ENCODE results near the gene FAM149A. TPM values are rescaled to one million over a fixed set of nuclear protein-coding genes. Genes with fewer than 3 reads are reported as not detected.
A peak's percentile ranks its signal among the peaks of the same experiment; 100 is the strongest.

The FAM149A gene
- total and polyA plus RNA-seq, 2 experiments from 2014 or later: 10.8 to 13.3 TPM

DNA sequence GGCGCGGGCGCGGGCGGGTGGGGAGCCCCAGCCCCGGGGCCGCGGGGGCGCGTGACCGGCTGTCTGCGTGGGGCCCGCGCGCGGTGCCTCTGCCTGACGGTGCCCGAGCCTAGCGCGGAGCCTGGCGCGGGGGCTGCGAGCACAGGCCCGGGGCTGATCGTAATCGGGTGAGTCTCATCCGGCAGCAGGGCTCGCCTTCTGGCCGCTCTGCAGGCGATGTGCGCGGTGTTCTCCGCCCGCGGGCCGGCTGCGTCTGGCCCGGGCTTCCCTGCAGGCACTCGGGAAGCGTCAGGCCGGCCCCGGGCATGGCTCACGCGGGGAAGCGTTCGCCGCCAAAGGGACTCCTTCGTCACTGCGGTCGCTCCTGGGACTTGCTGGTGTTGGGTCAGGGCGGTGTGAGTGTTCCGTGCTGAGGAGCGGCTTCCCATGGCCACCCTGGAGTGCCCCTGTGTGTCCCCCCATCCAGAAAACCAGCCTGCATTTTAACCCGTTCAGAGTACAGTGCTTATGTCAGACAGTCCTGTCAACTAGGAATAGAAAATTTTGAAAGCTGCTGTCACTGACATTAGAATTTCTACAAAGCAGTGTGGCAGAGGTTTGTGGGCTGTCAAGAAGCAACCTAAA lies 40.6 kb downstream of the FAM149A start:
- Histone ChIP-seq H3F3A (replicated peaks; ENCODE audit: low read depth) (peaks cover 7% of the 10 kb centered on the region; the same call in 1 of the 2 replicates), H4K20me1 (replicated peaks; ENCODE audit: insufficient read depth) (no peaks in the 10 kb centered on the region), H3K79me2 (replicated peaks; ENCODE audit: insufficient read depth) (no peaks in the 10 kb centered on the region), H3K9me2 (ENCODE audit: insufficient read depth) (no peaks in the 10 kb centered on the region), H3K27me3 (ENCODE audit: insufficient read depth) (peaks cover 39% of the 10 kb centered on the region), H2AFZ (peak overlapping the region; percentile 87), H3K4me2 (peak overlapping the region; percentile 88), H3K36me3 (ENCODE audit: insufficient read depth) (no peaks in the 10 kb centered on the region), H3K27ac (ENCODE audit: low read depth) (no peak overlapping the region), H3K4me3 (peak overlapping the region; percentile 75), H3K4me1 (ENCODE audit: insufficient read depth) (peaks cover 35% of the 10 kb centered on the region)
- H3K27ac Mint-ChIP-seq: no peak overlapping the region
- TF ChIP-seq EZH2 (IDR thresholded peaks at IDR 0.05; ENCODE audit: low read depth, unreplicated experiment) (peak; percentile 38), POLR2AphosphoS5 (IDR thresholded peaks at IDR 0.05; ENCODE audit: low read depth) (no peak)
- peak; percentile 53 for ATAC-seq
- 0 out of 3 replicates have a peak, but pooled peaks cover 2% of the 10 kb centered on the region for H3K36me3 Mint-ChIP-seq (ENCODE audit: low read depth)
- H3K27me3 Mint-ChIP-seq (ENCODE audit: insufficient read depth, low read depth, poor library complexity): peaks cover 19% of the 10 kb centered on the region
- H3K4me1 Mint-ChIP-seq: peaks cover 31% of the 10 kb centered on the region
- DNase-seq (ENCODE audit: low spot score): peak; percentile 64
- no peaks in the 10 kb centered on the region for H3K9me3 Mint-ChIP-seq
- H3K4me3 Mint-ChIP-seq: peak overlapping the region; percentile 85

GRCh38 chr4:186146458-186146857 lies 42.0 kb downstream of the FAM149A start:
- Histone ChIP-seq H3K79me2 (replicated peaks; ENCODE audit: insufficient read depth) (no peaks in the 10 kb centered on the region), H3K4me3 (peak overlapping the region; percentile 14), H3K4me2 (peak overlapping the region; percentile 16), H3K27ac (ENCODE audit: low read depth) (no peak overlapping the region), H3F3A (replicated peaks; ENCODE audit: low read depth) (peaks cover 7% of the 10 kb centered on the region; the same call in 1 of the 2 replicates), H2AFZ (no peak overlapping the region), H3K36me3 (ENCODE audit: insufficient read depth) (no peaks in the 10 kb centered on the region), H3K27me3 (ENCODE audit: insufficient read depth) (peaks cover 39% of the 10 kb centered on the region), H3K4me1 (ENCODE audit: insufficient read depth) (peaks cover 35% of the 10 kb centered on the region), H4K20me1 (replicated peaks; ENCODE audit: insufficient read depth) (no peaks in the 10 kb centered on the region), H3K9me2 (ENCODE audit: insufficient read depth) (no peaks in the 10 kb centered on the region)
- Mint-ChIP-seq H3K9me3 (no peaks in the 10 kb centered on the region), H3K36me3 (ENCODE audit: low read depth) (0 out of 3 replicates have a peak, but pooled peaks cover 2% of the 10 kb centered on the region), H3K4me1 (peaks cover 32% of the 10 kb centered on the region), H3K4me3 (no peak overlapping the region), H3K27me3 (ENCODE audit: insufficient read depth, low read depth, poor library complexity) (peaks cover 19% of the 10 kb centered on the region), H3K27ac (no peak overlapping the region)
- ATAC-seq: no peak
- DNase-seq (ENCODE audit: low spot score): no peak
- TF ChIP-seq, protein P1, sequence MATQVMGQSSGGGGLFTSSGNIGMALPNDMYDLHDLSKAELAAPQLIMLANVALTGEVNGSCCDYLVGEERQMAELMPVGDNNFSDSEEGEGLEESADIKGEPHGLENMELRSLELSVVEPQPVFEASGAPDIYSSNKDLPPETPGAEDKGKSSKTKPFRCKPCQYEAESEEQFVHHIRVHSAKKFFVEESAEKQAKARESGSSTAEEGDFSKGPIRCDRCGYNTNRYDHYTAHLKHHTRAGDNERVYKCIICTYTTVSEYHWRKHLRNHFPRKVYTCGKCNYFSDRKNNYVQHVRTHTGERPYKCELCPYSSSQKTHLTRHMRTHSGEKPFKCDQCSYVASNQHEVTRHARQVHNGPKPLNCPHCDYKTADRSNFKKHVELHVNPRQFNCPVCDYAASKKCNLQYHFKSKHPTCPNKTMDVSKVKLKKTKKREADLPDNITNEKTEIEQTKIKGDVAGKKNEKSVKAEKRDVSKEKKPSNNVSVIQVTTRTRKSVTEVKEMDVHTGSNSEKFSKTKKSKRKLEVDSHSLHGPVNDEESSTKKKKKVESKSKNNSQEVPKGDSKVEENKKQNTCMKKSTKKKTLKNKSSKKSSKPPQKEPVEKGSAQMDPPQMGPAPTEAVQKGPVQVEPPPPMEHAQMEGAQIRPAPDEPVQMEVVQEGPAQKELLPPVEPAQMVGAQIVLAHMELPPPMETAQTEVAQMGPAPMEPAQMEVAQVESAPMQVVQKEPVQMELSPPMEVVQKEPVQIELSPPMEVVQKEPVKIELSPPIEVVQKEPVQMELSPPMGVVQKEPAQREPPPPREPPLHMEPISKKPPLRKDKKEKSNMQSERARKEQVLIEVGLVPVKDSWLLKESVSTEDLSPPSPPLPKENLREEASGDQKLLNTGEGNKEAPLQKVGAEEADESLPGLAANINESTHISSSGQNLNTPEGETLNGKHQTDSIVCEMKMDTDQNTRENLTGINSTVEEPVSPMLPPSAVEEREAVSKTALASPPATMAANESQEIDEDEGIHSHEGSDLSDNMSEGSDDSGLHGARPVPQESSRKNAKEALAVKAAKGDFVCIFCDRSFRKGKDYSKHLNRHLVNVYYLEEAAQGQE (IDR thresholded peaks at IDR 0.05; ENCODE audit: unreplicated experiment): no peak
- no peak for TF ChIP-seq ZNF462 (CRISPR knock-in tag; IDR thresholded peaks at IDR 0.05)
- TF ChIP-seq EZH2phosphoT487 (IDR thresholded peaks at IDR 0.05; ENCODE audit: unreplicated experiment): no peak
- TF ChIP-seq, protein P2, sequence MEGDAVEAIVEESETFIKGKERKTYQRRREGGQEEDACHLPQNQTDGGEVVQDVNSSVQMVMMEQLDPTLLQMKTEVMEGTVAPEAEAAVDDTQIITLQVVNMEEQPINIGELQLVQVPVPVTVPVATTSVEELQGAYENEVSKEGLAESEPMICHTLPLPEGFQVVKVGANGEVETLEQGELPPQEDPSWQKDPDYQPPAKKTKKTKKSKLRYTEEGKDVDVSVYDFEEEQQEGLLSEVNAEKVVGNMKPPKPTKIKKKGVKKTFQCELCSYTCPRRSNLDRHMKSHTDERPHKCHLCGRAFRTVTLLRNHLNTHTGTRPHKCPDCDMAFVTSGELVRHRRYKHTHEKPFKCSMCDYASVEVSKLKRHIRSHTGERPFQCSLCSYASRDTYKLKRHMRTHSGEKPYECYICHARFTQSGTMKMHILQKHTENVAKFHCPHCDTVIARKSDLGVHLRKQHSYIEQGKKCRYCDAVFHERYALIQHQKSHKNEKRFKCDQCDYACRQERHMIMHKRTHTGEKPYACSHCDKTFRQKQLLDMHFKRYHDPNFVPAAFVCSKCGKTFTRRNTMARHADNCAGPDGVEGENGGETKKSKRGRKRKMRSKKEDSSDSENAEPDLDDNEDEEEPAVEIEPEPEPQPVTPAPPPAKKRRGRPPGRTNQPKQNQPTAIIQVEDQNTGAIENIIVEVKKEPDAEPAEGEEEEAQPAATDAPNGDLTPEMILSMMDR (conservative IDR thresholded peaks at IDR 0.05; ENCODE audit: low read depth in 2 of 2): no peak
